GM20000 (cell line): Measurements from ENCODE around the gene IKZF4.

Experiments
- DNase-seq: peaks from one replicate; pipeline ENCODE4 v3.0.0; 2012; ENCODE audit warnings: low spot score
- TF ChIP-seq, protein P1 (sequence below): IDR thresholded peaks from 2 replicates; pipeline ENCODE4 v1.5.1; 2012; ENCODE audit warnings: mild to moderate bottlenecking, control low read depth; ENCODE audit errors: extremely low read depth, missing control alignments

Gene IKZF4

GRCh38 chr12:56004211-56004610 is 16.6 kb upstream of the IKZF4 start:
- no peak for DNase-seq
- TF ChIP-seq, protein P1, sequence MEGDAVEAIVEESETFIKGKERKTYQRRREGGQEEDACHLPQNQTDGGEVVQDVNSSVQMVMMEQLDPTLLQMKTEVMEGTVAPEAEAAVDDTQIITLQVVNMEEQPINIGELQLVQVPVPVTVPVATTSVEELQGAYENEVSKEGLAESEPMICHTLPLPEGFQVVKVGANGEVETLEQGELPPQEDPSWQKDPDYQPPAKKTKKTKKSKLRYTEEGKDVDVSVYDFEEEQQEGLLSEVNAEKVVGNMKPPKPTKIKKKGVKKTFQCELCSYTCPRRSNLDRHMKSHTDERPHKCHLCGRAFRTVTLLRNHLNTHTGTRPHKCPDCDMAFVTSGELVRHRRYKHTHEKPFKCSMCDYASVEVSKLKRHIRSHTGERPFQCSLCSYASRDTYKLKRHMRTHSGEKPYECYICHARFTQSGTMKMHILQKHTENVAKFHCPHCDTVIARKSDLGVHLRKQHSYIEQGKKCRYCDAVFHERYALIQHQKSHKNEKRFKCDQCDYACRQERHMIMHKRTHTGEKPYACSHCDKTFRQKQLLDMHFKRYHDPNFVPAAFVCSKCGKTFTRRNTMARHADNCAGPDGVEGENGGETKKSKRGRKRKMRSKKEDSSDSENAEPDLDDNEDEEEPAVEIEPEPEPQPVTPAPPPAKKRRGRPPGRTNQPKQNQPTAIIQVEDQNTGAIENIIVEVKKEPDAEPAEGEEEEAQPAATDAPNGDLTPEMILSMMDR, result no peak

DNA sequence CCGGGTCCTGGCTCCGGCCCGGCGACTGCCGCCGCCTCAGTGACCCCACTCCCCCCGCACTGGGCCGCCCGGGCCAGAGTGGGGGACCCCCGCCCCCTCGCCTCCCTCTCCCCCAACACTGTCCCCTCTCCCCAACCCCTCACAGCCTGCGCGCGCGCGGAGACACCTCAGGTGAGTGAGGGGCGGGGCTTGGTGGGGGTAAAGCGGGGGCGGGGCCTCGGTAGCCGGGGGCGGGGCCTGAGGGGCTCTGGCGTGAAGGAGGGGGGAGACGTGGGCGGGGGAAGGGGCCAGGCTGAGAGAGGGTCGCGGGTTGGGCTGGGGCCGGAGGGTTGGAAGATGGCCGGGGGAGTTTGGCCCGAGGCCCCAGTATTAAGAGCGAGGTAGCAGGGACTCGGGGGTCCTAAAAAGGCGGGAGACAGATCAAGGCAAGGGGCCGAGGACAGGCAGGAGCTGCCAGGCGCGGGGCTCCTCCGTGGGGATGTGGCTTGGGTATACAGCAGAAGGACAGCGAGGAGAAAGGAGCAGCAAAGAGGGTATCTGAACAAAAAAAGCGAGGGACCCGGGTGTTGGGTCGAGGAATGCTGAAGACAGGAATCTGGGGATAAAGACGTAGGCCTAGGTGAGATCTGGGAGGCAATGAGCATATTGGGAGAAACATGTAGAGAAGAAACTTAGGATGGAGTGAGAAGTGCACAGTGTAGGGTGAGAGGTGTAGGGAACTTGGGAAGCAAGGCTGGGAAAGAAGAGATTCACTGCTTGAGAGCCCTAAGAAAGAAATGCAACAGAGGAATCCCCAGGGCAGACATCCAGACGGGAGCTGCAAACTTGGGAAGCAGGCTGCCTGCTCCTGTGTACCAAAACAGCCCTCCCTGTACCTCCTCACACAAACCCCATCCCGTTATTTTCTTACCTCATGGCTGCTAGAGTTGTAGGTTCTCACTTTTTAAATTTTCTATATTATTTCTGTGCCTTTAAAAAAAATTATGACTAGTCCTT is 13.0 kb upstream of the IKZF4 start:
- TF ChIP-seq, protein P1, result no peak
- DNase-seq, result peak; percentile 87

- TF ChIP-seq, protein P1, result no peak
- no peak for DNase-seq
Observed at GRCh38 chr12:56010111-56010570, 10.7 kb upstream of the IKZF4 start.

DNA sequence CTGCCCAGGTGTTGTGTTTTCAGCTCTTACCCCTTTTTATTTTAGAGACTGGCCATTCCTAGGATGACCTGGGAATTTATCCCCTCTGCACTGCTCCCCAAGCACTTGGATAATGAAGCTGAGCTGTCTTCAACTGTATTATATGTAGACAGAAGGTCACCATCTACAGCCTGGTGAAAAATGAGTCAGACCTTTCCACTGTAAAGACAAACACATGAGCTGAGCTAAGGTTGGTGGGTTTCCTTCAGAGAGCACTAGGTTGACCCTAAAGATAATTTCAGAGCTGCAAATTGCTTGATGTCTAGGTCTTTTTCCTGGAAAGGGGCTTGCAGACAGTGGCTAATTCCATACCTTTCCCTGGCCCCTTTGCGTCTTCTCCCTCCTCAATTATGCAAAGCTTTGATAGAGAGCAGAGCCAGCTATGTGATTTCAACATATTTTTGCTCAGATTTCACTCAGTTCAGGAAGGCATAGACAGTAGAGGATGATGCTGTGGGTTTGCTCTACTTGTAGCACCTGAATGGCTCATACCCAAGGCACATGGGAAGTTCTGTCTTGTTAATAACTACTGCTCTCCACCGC is 9.2 kb upstream of the IKZF4 start:
- no peak for DNase-seq
- TF ChIP-seq, protein P1, result no peak

DNA sequence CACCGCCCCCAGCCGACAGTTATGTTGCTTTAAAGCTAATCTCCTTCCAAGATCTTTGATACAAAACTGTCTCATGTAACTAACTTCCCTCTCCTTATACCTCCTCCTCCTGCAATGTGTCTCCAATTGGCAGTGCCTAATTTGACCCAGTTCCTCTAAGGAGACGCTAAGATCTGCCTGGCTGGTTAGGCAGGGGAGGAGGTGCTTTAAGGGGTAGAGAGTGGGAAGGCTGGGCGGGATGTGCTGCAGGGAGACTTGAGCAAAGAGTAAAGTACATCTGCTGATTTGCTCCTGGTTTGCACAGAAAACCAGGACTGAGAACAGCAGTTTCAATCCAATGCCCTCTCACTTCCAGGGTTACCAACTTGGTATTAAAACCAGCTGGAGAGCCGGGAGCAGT is 7.4 kb upstream of the IKZF4 start:
- TF ChIP-seq, protein P1, result no peak
- DNase-seq, result no peak

- TF ChIP-seq, protein P1, result no peak
- DNase-seq, result no peak
Observed at GRCh38 chr12:56014205-56014604, 6.6 kb upstream of the IKZF4 start.

- DNase-seq, result no peak
Observed at GRCh38 chr12:56017181-56017580, 3.7 kb upstream of the IKZF4 start.

More at GRCh38 chr12:56017181-56017580, 3.7 kb upstream of the IKZF4 start:
- TF ChIP-seq, protein P1, result no peak
